ENCODE data around the gene NUDT4B.
"Not testable (repeated sequence)": the region's sequence is repeated elsewhere in the genome, so short reads cannot be mapped to it uniquely, and the experiment has no call there.

DNA sequence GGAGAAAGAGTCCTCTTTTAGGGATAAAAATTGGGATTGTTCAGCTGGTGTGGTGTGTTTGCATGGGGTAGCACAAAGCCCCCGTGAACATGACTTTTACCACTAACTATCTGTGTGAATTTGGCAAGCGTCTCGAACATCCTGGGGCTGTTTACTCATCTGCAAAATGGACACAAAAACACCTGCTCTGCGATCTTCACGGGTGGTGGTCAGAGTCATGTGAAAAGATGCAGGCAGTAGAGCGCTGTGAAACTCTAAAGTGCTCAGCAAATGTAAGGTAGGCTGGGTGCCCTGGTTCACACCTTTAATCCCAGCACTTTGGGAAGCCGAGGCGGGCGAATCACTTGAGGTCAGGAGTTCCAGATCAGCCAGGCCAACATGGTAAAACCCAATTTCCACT is 27.7 kb upstream of the NUDT4B start:
- not testable (repeated sequence) for TF ChIP-seq POLR2AphosphoS5, POLR2A (IDR thresholded peaks at IDR 0.05)

Measured in transverse colon (tissue), 3 donors.